ENCODE data around the gene NPHS1.
"Not testable (repeated sequence)": the region's sequence is repeated elsewhere in the genome, so short reads cannot be mapped to it uniquely, and the experiment has no call there.

NPHS1 gene

GRCh38 chr19:35874392-35874930, 22.2 kb upstream of the NPHS1 start:
- H3K9me3 ChIP-seq (ENCODE audit: control insufficient read depth in 2 of 2, low read length in 2 of 2) = no peaks in the 10 kb centered on the region
- no peak overlapping the region for H3K9ac ChIP-seq (ENCODE audit: low read length in 2 of 2)
- H3K27ac ChIP-seq (ENCODE audit: low read length) = no peak overlapping the region
- H3K27me3 ChIP-seq (ENCODE audit: control insufficient read depth in 1 of 2, insufficient read depth in 2 of 2, low read length in 2 of 2) = peaks cover 19 to 37% of the 10 kb centered on the region in 2 donors
- no peak overlapping the region for H3K4me3 ChIP-seq (ENCODE audit: low read length in 2 of 2)
- no peaks in the 10 kb centered on the region for H3K36me3 ChIP-seq (ENCODE audit: control insufficient read depth in 2 of 2, insufficient read depth in 2 of 2, low read length in 2 of 2)
- H3K4me1 ChIP-seq (ENCODE audit: control insufficient read depth, insufficient read depth, low read length) = peaks cover 8% of the 10 kb centered on the region

- Histone ChIP-seq H3K4me1 (ENCODE audit: control insufficient read depth, insufficient read depth, low read length) (peaks cover 22% of the 10 kb centered on the region), H3K27me3 (ENCODE audit: control insufficient read depth in 1 of 2, insufficient read depth in 2 of 2, low read length in 2 of 2) (peaks cover 11 to 37% of the 10 kb centered on the region in 2 donors), H3K4me3 (ENCODE audit: low read length in 2 of 2) (no peak overlapping the region), H3K9ac (ENCODE audit: low read length in 2 of 2) (no peak overlapping the region), H3K9me3 (ENCODE audit: control insufficient read depth in 2 of 2, low read length in 2 of 2) (no peaks in the 10 kb centered on the region), H3K27ac (ENCODE audit: low read length) (no peak overlapping the region), H3K36me3 (ENCODE audit: control insufficient read depth in 2 of 2, insufficient read depth in 2 of 2, low read length in 2 of 2) (no peaks in the 10 kb centered on the region)
These were observed 19.9 kb upstream of the NPHS1 start for GRCh38 chr19:35872180-35872579.

GRCh38 chr19:35871611-35872010, 19.3 kb upstream of the NPHS1 start:
- Histone ChIP-seq H3K9me3 (ENCODE audit: control insufficient read depth in 2 of 2, low read length in 2 of 2) (no peaks in the 10 kb centered on the region), H3K36me3 (ENCODE audit: control insufficient read depth in 2 of 2, insufficient read depth in 2 of 2, low read length in 2 of 2) (no peaks in the 10 kb centered on the region), H3K4me3 (ENCODE audit: low read length in 2 of 2) (no peak overlapping the region), H3K9ac (ENCODE audit: low read length in 2 of 2) (no peak overlapping the region), H3K27me3 (ENCODE audit: control insufficient read depth in 1 of 2, insufficient read depth in 2 of 2, low read length in 2 of 2) (peaks cover 11 to 37% of the 10 kb centered on the region in 2 donors), H3K4me1 (ENCODE audit: control insufficient read depth, insufficient read depth, low read length) (peaks cover 22% of the 10 kb centered on the region), H3K27ac (ENCODE audit: low read length) (no peak overlapping the region)

GRCh38 chr19:35870798-35871197, 18.5 kb upstream of the NPHS1 start:
- Histone ChIP-seq H3K27me3 (ENCODE audit: control insufficient read depth in 1 of 2, insufficient read depth in 2 of 2, low read length in 2 of 2) (peaks cover 11 to 39% of the 10 kb centered on the region in 2 donors), H3K36me3 (ENCODE audit: control insufficient read depth in 2 of 2, insufficient read depth in 2 of 2, low read length in 2 of 2) (no peaks in the 10 kb centered on the region), H3K9ac (ENCODE audit: low read length in 2 of 2) (no peak overlapping the region), H3K4me1 (ENCODE audit: control insufficient read depth, insufficient read depth, low read length) (peaks cover 22% of the 10 kb centered on the region), H3K4me3 (ENCODE audit: low read length in 2 of 2) (no peak overlapping the region), H3K9me3 (ENCODE audit: control insufficient read depth in 2 of 2, low read length in 2 of 2) (no peaks in the 10 kb centered on the region), H3K27ac (ENCODE audit: low read length) (no peak overlapping the region)

- not testable (repeated sequence) for H3K36me3 ChIP-seq (ENCODE audit: control insufficient read depth in 2 of 2, insufficient read depth in 2 of 2, low read length in 2 of 2); H3K27ac ChIP-seq (ENCODE audit: low read length); H3K9ac ChIP-seq (ENCODE audit: low read length in 2 of 2); H3K9me3 ChIP-seq (ENCODE audit: control insufficient read depth in 2 of 2, low read length in 2 of 2); H3K4me3 ChIP-seq (ENCODE audit: low read length in 2 of 2)
- peaks cover 22% of the 10 kb centered on the region for H3K4me1 ChIP-seq (ENCODE audit: control insufficient read depth, insufficient read depth, low read length)
- peaks cover 15 to 39% of the 10 kb centered on the region in 2 donors for H3K27me3 ChIP-seq (ENCODE audit: control insufficient read depth in 1 of 2, insufficient read depth in 2 of 2, low read length in 2 of 2)
These were observed 17.9 kb upstream of the NPHS1 start for GRCh38 chr19:35870124-35870736.

GRCh38 chr19:35869327-35870123, 17.2 kb upstream of the NPHS1 start:
- Histone ChIP-seq H3K9ac (ENCODE audit: low read length in 2 of 2) (no peak overlapping the region), H3K9me3 (ENCODE audit: control insufficient read depth in 2 of 2, low read length in 2 of 2) (no peaks in the 10 kb centered on the region), H3K27ac (ENCODE audit: low read length) (no peak overlapping the region)

GRCh38 chr19:35868823-35869326, 16.6 kb upstream of the NPHS1 start:
- Histone ChIP-seq H3K9ac (ENCODE audit: low read length in 2 of 2) (no peak overlapping the region), H3K27ac (ENCODE audit: low read length) (no peak overlapping the region), H3K27me3 (ENCODE audit: control insufficient read depth in 1 of 2, insufficient read depth in 2 of 2, low read length in 2 of 2) (peaks cover 15 to 35% of the 10 kb centered on the region in 2 donors)

More at GRCh38 chr19:35869327-35870123, 17.2 kb upstream of the NPHS1 start:
- H3K4me3 ChIP-seq (ENCODE audit: low read length in 2 of 2) = peak overlapping the region; percentile 24 to 57
- peaks cover 15 to 39% of the 10 kb centered on the region in 2 donors for H3K27me3 ChIP-seq (ENCODE audit: control insufficient read depth in 1 of 2, insufficient read depth in 2 of 2, low read length in 2 of 2)
- H3K36me3 ChIP-seq (ENCODE audit: control insufficient read depth in 2 of 2, insufficient read depth in 2 of 2, low read length in 2 of 2) = no peaks in the 10 kb centered on the region
- peaks cover 22% of the 10 kb centered on the region for H3K4me1 ChIP-seq (ENCODE audit: control insufficient read depth, insufficient read depth, low read length)

GRCh38 chr19:35868172-35868822, 16.0 kb upstream of the NPHS1 start, which contains the start of gene APLP1:
TSS of gene APLP1 (plus strand) at chr19:35868574. CDS start at chr19:35868637, 63 bp downstream.
- H3K9ac ChIP-seq (ENCODE audit: low read length in 2 of 2) = no peak within 1 kb of the TSS
- no peak within 1 kb of the TSS for H3K27ac ChIP-seq (ENCODE audit: low read length)
- H3K9me3 ChIP-seq (ENCODE audit: control insufficient read depth in 2 of 2, low read length in 2 of 2) = no peaks in the 10 kb centered on the region
- H3K4me3 ChIP-seq (ENCODE audit: low read length in 2 of 2) = peak within 1 kb of the TSS; percentile 24 to 57
- no peaks in the 10 kb centered on the region for H3K36me3 ChIP-seq (ENCODE audit: control insufficient read depth in 2 of 2, insufficient read depth in 2 of 2, low read length in 2 of 2)
- peaks cover 22% of the 10 kb centered on the region for H3K4me1 ChIP-seq (ENCODE audit: control insufficient read depth, insufficient read depth, low read length)
- peaks cover 12 to 34% of the 10 kb centered on the region in 2 donors for H3K27me3 ChIP-seq (ENCODE audit: control insufficient read depth in 1 of 2, insufficient read depth in 2 of 2, low read length in 2 of 2)

More at GRCh38 chr19:35868823-35869326, 16.6 kb upstream of the NPHS1 start:
- peak overlapping the region; percentile 24 to 57 for H3K4me3 ChIP-seq (ENCODE audit: low read length in 2 of 2)
- H3K36me3 ChIP-seq (ENCODE audit: control insufficient read depth in 2 of 2, insufficient read depth in 2 of 2, low read length in 2 of 2) = no peaks in the 10 kb centered on the region
- no peaks in the 10 kb centered on the region for H3K9me3 ChIP-seq (ENCODE audit: control insufficient read depth in 2 of 2, low read length in 2 of 2)
- H3K4me1 ChIP-seq (ENCODE audit: control insufficient read depth, insufficient read depth, low read length) = peaks cover 22% of the 10 kb centered on the region

- H3K9ac ChIP-seq (ENCODE audit: low read length in 2 of 2) = no peak overlapping the region
- peaks cover 21 to 38% of the 10 kb centered on the region in 2 donors for H3K27me3 ChIP-seq (ENCODE audit: control insufficient read depth in 1 of 2, insufficient read depth in 2 of 2, low read length in 2 of 2)
- H3K27ac ChIP-seq (ENCODE audit: low read length) = no peak overlapping the region
- H3K4me3 ChIP-seq (ENCODE audit: low read length in 2 of 2) = no peak overlapping the region
- H3K36me3 ChIP-seq (ENCODE audit: control insufficient read depth in 2 of 2, insufficient read depth in 2 of 2, low read length in 2 of 2) = no peaks in the 10 kb centered on the region
- H3K9me3 ChIP-seq (ENCODE audit: control insufficient read depth in 2 of 2, low read length in 2 of 2) = no peaks in the 10 kb centered on the region
- peaks cover 2% of the 10 kb centered on the region for H3K4me1 ChIP-seq (ENCODE audit: control insufficient read depth, insufficient read depth, low read length)
These were observed 10.7 kb upstream of the NPHS1 start for GRCh38 chr19:35863018-35863417.

GRCh38 chr19:35862528-35862927, 10.2 kb upstream of the NPHS1 start:
- H3K27me3 ChIP-seq (ENCODE audit: control insufficient read depth in 1 of 2, insufficient read depth in 2 of 2, low read length in 2 of 2) = peaks cover 20 to 37% of the 10 kb centered on the region in 2 donors
- no peaks in the 10 kb centered on the region for H3K4me1 ChIP-seq (ENCODE audit: control insufficient read depth, insufficient read depth, low read length)
- H3K9ac ChIP-seq (ENCODE audit: low read length in 2 of 2) = no peak overlapping the region
- H3K27ac ChIP-seq (ENCODE audit: low read length) = no peak overlapping the region
- H3K36me3 ChIP-seq (ENCODE audit: control insufficient read depth in 2 of 2, insufficient read depth in 2 of 2, low read length in 2 of 2) = no peaks in the 10 kb centered on the region
- H3K4me3 ChIP-seq (ENCODE audit: low read length in 2 of 2) = no peak overlapping the region
- H3K9me3 ChIP-seq (ENCODE audit: control insufficient read depth in 2 of 2, low read length in 2 of 2) = no peaks in the 10 kb centered on the region
